ENCODE data around the gene MYO1C.
"Not testable (repeated sequence)": the region's sequence is repeated elsewhere in the genome, so short reads cannot be mapped to it uniquely, and the experiment has no call there.

The MYO1C gene

DNA sequence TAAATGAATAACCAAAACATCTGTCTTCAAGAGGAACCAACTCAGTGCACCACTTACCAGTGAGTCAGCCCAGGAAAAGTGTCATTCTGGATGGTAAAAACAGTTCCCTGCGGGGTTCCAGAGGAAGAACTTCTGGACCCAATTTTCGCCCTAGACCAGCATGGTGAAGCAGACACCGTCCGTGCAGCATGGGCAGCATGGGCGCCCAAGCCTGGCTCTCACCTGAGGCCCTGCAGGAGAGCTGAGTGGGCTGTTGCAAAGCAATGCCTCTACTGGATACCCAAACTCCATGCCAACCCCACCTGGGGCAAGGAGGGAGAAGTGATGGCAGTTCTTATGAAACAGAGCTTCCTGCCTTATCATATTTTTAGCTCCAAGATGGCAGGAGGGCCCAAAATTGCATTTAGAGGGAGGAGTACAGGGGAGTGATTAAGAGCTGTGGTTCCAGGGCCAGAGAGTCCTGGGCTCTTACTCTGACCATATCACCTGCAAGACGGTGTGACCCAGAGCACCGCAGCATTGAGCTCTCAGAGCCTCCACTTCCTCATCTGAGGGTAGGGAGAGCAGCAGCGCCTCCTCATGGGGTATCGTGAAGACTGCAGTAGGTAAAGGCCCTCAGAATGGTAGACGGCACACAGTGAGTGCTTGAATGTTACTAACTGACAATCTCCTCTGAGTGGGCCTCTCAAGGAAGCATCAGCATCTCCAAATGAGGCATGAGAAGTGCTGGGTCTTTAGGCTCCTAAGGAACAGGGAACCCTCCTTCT lies 40.5 kb upstream of the MYO1C start (continued):
- TF ChIP-seq, protein P1, sequence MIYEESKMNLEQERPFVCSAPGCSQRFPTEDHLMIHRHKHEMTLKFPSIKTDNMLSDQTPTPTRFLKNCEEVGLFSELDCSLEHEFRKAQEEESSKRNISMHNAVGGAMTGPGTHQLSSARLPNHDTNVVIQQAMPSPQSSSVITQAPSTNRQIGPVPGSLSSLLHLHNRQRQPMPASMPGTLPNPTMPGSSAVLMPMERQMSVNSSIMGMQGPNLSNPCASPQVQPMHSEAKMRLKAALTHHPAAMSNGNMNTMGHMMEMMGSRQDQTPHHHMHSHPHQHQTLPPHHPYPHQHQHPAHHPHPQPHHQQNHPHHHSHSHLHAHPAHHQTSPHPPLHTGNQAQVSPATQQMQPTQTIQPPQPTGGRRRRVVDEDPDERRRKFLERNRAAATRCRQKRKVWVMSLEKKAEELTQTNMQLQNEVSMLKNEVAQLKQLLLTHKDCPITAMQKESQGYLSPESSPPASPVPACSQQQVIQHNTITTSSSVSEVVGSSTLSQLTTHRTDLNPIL (CRISPR knock-in tag; IDR thresholded peaks at IDR 0.05; ENCODE audit: low read depth) = no peak

DNA sequence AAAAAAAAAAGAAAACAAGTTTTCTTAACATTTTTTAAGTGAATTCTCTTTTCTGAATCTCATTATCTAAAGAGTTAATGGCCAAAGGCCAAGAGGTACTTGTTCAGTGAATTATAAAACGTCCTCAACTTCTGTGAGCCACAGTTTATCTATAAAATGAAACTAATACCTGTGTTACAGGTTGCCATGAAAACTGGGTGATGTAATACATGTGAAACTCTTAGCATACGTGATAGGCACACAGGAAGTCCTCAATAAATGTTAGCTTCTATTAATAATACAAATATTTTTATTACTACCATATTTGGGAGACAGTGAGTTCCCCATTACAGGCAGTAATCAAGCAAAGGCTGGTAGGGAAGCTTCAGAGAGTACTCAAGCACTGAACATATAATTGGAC lies 37.4 kb upstream of the MYO1C start:
- ATAC-seq = no peak
- TF ChIP-seq OSR1 (CRISPR knock-in tag; IDR thresholded peaks at IDR 0.05) (no peak), RARB (CRISPR knock-in tag; IDR thresholded peaks at IDR 0.05) (no peak), ZNF70 (CRISPR knock-in tag; IDR thresholded peaks at IDR 0.05) (no peak)

DNA sequence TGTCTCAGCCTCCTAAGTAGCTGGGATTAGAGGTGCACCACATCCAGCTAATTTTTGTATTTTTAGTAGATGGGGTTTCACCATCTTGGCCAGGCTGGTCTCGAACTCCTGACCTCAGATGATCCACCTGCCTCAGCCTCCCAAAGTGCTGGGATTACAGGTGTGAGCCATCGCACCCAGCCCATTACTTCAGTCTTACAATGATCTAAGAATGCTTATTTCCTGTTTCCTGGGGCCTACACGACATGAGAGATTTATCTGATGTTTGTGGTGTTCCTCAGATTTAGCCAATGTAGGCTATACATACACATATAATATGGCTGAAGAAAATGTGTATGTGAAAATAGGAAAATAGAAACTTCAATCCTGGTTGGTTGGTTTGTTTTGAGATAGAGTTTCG lies 34.4 kb upstream of the MYO1C start:
- not testable (repeated sequence) for ATAC-seq

GRCh38 chr17:1522626-1523025 lies 30.1 kb upstream of the MYO1C start:
- no peak for TF ChIP-seq TCF4 (CRISPR knock-in tag; IDR thresholded peaks at IDR 0.05; ENCODE audit: borderline replicate concordance)
- TF ChIP-seq BACH2 (CRISPR knock-in tag; IDR thresholded peaks at IDR 0.05; ENCODE audit: borderline replicate concordance) = no peak
- TF ChIP-seq, protein P1 (CRISPR knock-in tag; IDR thresholded peaks at IDR 0.05; ENCODE audit: low read depth) = no peak
- TF ChIP-seq PPARA (CRISPR knock-in tag; IDR thresholded peaks at IDR 0.05; ENCODE audit: borderline replicate concordance) = no peak
- no peak for TF ChIP-seq ISL1 (CRISPR knock-in tag; IDR thresholded peaks at IDR 0.05)
- TF ChIP-seq PATZ1 (CRISPR knock-in tag; IDR thresholded peaks at IDR 0.05; ENCODE audit: borderline replicate concordance) = no peak
- TF ChIP-seq CSDC2 (CRISPR knock-in tag; IDR thresholded peaks at IDR 0.05) = no peak
- TF ChIP-seq OSR1 (CRISPR knock-in tag; IDR thresholded peaks at IDR 0.05) = no peak
- no peak for TF ChIP-seq ZFP3 (CRISPR knock-in tag; IDR thresholded peaks at IDR 0.05)
- no peak for TF ChIP-seq ZFP30 (CRISPR knock-in tag; IDR thresholded peaks at IDR 0.05)
- no peak for TF ChIP-seq ESRRG (CRISPR knock-in tag; IDR thresholded peaks at IDR 0.05)
- TF ChIP-seq ZNF70 (CRISPR knock-in tag; IDR thresholded peaks at IDR 0.05) = no peak
- TF ChIP-seq GLIS3 (CRISPR knock-in tag; IDR thresholded peaks at IDR 0.05) = no peak
- TF ChIP-seq, protein P2, sequence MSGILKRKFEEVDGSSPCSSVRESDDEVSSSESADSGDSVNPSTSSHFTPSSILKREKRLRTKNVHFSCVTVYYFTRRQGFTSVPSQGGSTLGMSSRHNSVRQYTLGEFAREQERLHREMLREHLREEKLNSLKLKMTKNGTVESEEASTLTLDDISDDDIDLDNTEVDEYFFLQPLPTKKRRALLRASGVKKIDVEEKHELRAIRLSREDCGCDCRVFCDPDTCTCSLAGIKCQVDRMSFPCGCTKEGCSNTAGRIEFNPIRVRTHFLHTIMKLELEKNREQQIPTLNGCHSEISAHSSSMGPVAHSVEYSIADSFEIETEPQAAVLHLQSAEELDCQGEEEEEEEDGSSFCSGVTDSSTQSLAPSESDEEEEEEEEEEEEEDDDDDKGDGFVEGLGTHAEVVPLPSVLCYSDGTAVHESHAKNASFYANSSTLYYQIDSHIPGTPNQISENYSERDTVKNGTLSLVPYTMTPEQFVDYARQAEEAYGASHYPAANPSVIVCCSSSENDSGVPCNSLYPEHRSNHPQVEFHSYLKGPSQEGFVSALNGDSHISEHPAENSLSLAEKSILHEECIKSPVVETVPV (CRISPR knock-in tag; IDR thresholded peaks at IDR 0.05) = no peak
- no peak for TF ChIP-seq ZNF8 (CRISPR knock-in tag; IDR thresholded peaks at IDR 0.05)
- no peak for ATAC-seq

GRCh38 chr17:1521086-1521640 lies 28.7 kb upstream of the MYO1C start:
- no peak for ATAC-seq
- no peak for TF ChIP-seq ZNF8 (CRISPR knock-in tag; IDR thresholded peaks at IDR 0.05)

DNA sequence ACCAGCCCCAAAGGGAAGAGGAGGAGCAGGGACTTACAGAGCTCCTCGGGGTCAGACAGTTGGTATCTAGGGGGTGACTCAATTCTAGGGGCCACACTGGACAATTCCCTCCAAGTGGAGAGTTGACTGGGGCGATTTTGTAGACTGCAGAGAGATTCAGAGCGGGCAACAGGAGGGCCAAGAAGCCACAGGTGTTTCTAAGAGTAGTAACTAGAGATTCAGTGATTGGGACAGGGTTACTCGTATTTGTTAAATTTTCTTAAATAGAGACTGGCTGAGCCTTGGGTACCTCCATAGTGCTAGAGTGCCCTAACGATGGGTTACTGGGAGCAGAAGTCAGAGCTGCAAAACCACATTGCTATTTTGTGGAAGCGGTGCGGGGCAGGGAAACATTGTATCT lies 27.2 kb upstream of the MYO1C start:
- TF ChIP-seq CSDC2 (CRISPR knock-in tag; IDR thresholded peaks at IDR 0.05) (no peak), TCF4 (CRISPR knock-in tag; IDR thresholded peaks at IDR 0.05; ENCODE audit: borderline replicate concordance) (no peak), GLIS3 (CRISPR knock-in tag; IDR thresholded peaks at IDR 0.05) (no peak), ZC3H10 (CRISPR knock-in tag; IDR thresholded peaks at IDR 0.05) (no peak)
- TF ChIP-seq, protein P3, sequence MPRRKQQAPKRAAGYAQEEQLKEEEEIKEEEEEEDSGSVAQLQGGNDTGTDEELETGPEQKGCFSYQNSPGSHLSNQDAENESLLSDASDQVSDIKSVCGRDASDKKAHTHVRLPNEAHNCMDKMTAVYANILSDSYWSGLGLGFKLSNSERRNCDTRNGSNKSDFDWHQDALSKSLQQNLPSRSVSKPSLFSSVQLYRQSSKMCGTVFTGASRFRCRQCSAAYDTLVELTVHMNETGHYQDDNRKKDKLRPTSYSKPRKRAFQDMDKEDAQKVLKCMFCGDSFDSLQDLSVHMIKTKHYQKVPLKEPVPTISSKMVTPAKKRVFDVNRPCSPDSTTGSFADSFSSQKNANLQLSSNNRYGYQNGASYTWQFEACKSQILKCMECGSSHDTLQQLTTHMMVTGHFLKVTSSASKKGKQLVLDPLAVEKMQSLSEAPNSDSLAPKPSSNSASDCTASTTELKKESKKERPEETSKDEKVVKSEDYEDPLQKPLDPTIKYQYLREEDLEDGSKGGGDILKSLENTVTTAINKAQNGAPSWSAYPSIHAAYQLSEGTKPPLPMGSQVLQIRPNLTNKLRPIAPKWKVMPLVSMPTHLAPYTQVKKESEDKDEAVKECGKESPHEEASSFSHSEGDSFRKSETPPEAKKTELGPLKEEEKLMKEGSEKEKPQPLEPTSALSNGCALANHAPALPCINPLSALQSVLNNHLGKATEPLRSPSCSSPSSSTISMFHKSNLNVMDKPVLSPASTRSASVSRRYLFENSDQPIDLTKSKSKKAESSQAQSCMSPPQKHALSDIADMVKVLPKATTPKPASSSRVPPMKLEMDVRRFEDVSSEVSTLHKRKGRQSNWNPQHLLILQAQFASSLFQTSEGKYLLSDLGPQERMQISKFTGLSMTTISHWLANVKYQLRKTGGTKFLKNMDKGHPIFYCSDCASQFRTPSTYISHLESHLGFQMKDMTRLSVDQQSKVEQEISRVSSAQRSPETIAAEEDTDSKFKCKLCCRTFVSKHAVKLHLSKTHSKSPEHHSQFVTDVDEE (CRISPR knock-in tag; IDR thresholded peaks at IDR 0.05) = no peak
- ATAC-seq = no peak

Data from SK-N-SH treated with all-trans-retinoic acid at 6 μM for 48 hours (cell line).